Stimulated activated memory B cell treated with anti-CD40 and anti-IgM and Interleukin-4, amounts not matched to agents 10 μg/mL and 1 μg/mL and 100 μg/mL, for 72 hours (primary cell): ENCODE data around the gene C1orf167.
A peak's percentile ranks its signal among the peaks of the same experiment; 100 is the strongest.

Source experiments
- ATAC-seq: fragments of 150-1000 bp; cut with Tn5 transposase; 2 replicates; pipeline ENCODE4 v1.10.0; 2021
- H3K27ac Mint-ChIP-seq: one replicate; pipeline ENCODE4 v1.8.0; 2022; ENCODE audit warnings: mild to moderate bottlenecking, mixed read lengths
- H3K27me3 Mint-ChIP-seq: one replicate; pipeline ENCODE4 v1.8.0; 2022; ENCODE audit warnings: mixed read lengths
- H3K36me3 Mint-ChIP-seq: one replicate; pipeline ENCODE4 v1.8.0; 2022; ENCODE audit warnings: mixed read lengths
- H3K4me1 Mint-ChIP-seq: one replicate; pipeline ENCODE4 v1.8.0; 2022; ENCODE audit warnings: mixed read lengths
- H3K4me3 Mint-ChIP-seq: one replicate; pipeline ENCODE4 v1.8.0; 2022; ENCODE audit warnings: mild to moderate bottlenecking, moderate library complexity, mixed read lengths
- H3K9me3 Mint-ChIP-seq: one replicate; pipeline ENCODE4 v1.8.0; 2022; ENCODE audit warnings: mixed read lengths

C1orf167 gene

DNA sequence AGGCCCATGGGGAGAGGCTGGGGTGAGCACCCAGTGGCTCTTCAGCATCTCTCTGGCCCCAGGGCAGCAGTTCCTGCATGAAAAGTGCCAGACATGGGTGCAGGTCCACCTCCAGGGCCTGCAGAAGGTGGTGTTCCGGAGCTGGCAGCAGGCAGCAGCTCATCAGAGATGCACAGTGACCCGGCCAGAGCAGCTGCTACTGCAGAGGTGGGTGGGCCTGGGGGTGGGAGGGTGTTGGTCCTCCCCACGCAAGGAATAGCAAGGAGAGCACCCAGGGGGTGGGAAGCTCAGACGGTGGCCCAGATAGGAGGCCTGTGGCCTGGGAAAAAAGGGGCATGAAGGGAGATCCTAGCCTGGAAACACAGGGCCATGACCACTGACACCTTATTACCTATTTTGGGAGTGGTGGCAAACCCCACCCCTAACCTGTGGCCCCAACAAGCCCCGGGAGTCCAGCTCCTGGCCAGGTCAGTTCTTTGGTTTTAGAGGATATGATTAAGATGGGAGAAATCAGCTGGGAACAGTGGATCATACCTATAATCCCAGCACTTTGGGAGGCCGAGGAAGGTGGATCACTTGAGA is 20.2 kb downstream of the C1orf167 start:
- Mint-ChIP-seq H3K27me3 (no peaks in the 10 kb centered on the region), H3K9me3 (no peaks in the 10 kb centered on the region), H3K27ac (no peak overlapping the region), H3K4me3 (no peak overlapping the region), H3K4me1 (peaks cover 19% of the 10 kb centered on the region), H3K36me3 (no peaks in the 10 kb centered on the region)
- ATAC-seq, result no peak

DNA sequence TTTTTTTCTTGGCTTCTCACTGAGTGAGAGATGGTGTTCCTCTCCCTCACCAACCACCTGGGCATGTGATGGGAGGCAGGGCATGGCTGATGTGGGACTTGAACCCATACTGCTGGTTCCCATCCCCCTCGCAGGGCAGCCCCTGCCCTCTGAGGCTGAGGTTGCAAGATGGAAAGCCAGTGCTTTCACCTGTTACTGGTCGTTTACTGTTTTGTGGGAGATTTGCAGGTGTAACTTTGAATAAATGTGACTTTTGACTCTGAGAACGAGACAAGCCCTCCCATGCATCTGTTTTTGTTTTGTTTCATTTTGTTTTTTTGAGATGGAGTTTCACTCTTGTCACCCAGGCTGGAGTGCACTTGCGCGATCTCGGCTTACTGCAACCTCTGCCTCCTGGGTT is 21.6 kb downstream of the C1orf167 start:
- Mint-ChIP-seq H3K27ac (peak overlapping the region; percentile 40), H3K4me1 (peaks cover 19% of the 10 kb centered on the region), H3K36me3 (no peaks in the 10 kb centered on the region), H3K9me3 (no peaks in the 10 kb centered on the region), H3K4me3 (no peak overlapping the region), H3K27me3 (no peaks in the 10 kb centered on the region)
- no peak for ATAC-seq

DNA sequence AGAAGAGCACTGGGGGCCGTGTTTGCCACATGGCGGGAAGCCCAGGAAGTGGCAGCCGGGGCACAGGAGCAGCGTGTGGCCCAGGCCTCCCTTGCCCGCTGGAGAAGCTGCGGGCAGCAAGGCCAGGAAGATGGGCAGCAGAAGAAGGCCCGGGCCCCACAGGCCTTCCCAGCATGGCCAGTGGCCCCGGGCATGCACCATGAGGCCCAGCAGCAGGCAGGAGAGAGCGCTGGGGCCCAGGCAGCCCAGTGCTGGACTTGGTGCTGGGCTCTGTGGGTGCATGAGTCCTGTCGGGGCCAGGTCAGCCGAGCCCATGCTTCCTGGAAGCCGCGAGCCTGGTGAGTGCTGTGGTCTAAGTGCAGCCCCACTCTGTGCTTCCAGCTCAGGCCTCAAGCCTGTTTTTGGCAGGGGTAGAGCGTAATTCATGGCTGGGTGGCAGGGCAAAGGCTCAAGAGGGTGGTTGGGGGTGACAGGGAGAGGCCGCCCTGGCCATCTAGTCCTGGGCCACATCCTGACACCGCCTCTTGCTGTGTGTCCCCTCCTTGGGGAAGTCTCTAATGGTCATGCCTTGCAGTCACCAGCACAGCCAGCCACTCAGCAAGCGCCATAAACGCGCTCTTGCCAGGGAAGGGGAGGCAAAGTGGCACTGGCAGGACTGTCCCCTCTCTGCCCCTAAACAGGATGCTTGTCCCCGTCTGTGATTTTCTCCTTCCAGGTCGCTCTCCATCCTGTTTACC is 22.4 kb downstream of the C1orf167 start:
- Mint-ChIP-seq H3K4me3 (peak overlapping the region; percentile 38), H3K9me3 (no peaks in the 10 kb centered on the region), H3K36me3 (no peaks in the 10 kb centered on the region), H3K27me3 (no peaks in the 10 kb centered on the region), H3K4me1 (peaks cover 19% of the 10 kb centered on the region), H3K27ac (peak overlapping the region; percentile 40)
- ATAC-seq, result no peak

DNA sequence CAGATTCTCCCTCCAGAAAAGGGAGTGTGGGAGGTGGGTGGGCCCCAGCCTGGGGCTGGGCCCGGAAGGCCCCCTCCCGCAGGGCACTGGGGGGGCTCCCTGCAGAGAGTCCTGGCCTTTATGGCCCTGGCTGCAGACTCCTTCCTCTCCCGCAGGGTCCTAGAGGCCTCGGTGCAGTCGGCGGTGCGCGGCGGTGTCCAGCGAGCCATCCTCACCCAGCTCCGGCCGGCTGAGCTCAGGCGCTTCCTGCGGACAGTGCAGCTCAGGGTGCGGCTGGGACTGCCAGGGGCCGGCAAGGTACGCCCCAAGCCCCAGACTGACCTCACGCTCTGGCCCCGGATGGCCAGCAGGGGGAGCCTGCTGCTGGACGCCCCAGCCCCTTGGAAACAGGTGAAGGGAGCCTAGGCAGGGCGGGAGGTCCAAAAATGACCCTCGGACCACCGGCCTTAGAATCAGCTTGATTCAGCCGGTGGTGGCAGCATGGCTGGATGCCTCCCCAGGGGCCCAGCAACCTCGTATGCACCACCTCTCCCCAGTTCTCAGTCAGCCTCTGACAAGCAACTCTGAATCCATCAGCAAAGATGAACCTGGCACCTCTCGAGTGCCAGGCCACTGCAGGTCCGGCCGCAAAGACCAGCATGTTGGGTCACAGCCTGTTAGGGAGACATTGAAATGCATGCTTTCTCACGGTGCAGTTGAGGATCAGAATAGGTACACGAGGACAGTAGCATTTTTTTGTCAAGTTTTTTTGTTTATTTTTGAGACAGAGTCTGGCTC is 23.2 kb downstream of the C1orf167 start:
- H3K27me3 Mint-ChIP-seq, result no peaks in the 10 kb centered on the region
- H3K4me3 Mint-ChIP-seq, result peak overlapping the region; percentile 38
- peak; percentile 73 for ATAC-seq
- peak overlapping the region; percentile 30 for H3K27ac Mint-ChIP-seq
- H3K4me1 Mint-ChIP-seq, result peaks cover 20% of the 10 kb centered on the region
- H3K9me3 Mint-ChIP-seq, result no peaks in the 10 kb centered on the region
- peaks cover under 1% of the 10 kb centered on the region for H3K36me3 Mint-ChIP-seq

DNA sequence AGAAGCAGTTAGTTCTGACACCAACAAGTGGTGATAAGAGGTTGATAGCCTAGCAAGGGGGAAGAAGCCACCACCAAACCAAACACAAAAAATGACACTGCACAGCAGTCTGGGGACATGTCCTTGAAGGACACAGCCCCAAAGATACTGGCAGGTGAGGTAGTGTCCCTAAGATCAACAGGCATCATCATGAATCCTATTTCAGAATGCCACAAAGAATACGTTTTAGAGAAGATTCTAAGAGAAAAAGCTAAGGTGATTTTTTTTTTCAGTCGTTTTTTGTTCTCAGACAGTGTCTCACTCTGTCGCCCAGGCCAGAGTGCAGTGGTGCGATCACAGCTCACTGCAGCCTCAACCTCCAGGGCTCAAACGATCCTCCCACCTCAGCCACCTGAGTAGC is 24.2 kb downstream of the C1orf167 start:
- peak overlapping the region; percentile 41 for H3K27ac Mint-ChIP-seq
- H3K27me3 Mint-ChIP-seq, result no peaks in the 10 kb centered on the region
- H3K4me1 Mint-ChIP-seq, result peaks cover 30% of the 10 kb centered on the region

DNA sequence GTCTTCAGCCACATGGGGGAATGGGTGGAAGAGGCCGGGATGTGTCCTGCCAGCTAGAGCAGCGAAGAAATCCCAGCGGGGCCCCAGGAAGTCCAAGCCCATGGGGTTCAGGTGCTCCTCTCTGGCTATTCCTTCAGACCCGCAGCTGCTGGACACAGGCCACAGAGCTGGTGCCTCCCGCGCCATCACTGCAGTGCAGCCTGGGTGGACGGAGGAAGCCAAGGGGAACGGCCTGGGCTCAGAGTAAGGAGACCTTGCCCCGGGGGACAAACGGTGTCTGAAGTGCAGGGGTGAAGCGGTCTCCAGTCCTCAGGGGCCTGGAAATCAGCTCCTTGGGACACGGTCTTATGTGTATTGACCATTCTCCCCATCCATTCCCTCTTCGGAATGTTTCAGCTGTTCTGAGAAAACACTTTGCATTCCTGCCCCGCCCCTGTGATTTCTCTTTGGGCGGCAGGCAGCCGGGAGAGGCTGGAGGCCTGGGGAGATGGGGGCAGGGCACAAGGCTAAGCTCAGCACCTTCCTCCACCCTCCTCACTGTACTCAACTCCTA is 25.3 kb downstream of the C1orf167 start:
- no peaks in the 10 kb centered on the region for H3K9me3 Mint-ChIP-seq
- no peaks in the 10 kb centered on the region for H3K27me3 Mint-ChIP-seq
- H3K36me3 Mint-ChIP-seq, result peaks cover 21% of the 10 kb centered on the region

More for the DNA sequence above, 24.2 kb downstream of the C1orf167 start:
- Mint-ChIP-seq H3K9me3 (no peaks in the 10 kb centered on the region), H3K4me3 (no peak overlapping the region), H3K36me3 (peaks cover 9% of the 10 kb centered on the region)
- ATAC-seq, result no peak

DNA sequence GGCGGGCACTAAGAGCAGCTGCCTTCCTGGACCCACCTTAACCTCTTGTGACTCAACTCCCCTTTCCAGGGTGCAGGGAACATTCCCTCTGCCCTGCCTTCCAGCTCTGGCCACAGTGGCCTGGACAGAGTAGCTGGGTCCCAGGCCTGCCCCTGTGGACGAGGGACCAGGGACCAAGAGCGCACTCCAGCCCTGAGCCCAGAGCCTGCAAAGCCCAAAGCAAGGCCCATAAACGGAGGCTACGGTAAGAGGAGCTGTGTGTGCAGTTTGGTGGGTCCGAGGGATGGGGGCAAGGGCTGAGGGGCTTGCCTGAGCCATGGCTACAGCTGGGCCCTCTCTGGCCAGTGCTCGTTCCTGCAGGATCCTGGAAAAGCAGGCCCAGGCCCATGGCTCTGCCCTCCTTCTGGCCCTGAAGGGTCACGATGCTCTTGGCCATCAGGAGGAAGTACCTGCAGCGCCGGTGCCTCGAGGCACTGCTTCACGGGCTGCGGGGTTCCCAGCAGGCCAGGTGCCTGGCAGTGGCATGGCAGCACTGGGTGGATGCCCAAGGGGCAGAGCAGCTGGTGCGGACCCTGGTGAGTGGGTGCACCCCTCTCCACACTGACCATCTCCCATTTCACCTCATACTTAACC is 25.9 kb downstream of the C1orf167 start:
- Mint-ChIP-seq H3K9me3 (no peaks in the 10 kb centered on the region), H3K4me3 (no peak overlapping the region), H3K27ac (peak overlapping the region; percentile 41), H3K4me1 (peaks cover 45% of the 10 kb centered on the region), H3K27me3 (no peaks in the 10 kb centered on the region), H3K36me3 (peaks cover 26% of the 10 kb centered on the region)
- no peak for ATAC-seq

More for the DNA sequence above, 25.3 kb downstream of the C1orf167 start:
- Mint-ChIP-seq H3K27ac (peak overlapping the region; percentile 41), H3K4me3 (no peak overlapping the region), H3K4me1 (peaks cover 42% of the 10 kb centered on the region)
- no peak for ATAC-seq

DNA sequence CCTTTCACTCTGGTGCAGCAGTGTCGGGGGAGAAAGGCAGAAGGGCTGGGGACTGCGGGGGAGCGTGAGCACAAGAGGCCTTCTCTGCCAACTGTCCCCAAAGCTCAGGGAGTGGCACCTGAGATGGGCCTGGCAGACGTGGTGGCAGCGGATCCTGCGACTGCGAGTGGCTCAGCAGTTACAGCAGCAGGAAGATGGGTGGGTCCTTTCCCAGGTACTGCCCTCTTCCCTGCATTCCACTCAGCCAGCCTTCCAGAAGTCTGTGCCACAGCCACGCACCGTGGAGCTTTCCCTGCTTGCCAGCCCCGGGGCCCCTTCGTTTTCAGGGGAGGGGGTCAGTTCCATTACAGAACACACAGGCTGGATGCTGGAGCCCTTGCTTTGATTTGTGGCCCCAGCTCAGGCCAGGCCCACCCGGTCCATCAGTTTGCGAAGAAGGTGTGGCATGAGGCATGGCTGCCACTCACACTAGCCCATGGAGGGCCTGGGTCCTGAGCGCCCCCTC is 26.6 kb downstream of the C1orf167 start:
- Mint-ChIP-seq H3K36me3 (peaks cover 26% of the 10 kb centered on the region), H3K9me3 (no peaks in the 10 kb centered on the region), H3K4me1 (peaks cover 45% of the 10 kb centered on the region), H3K27ac (peak overlapping the region; percentile 74), H3K4me3 (no peak overlapping the region), H3K27me3 (no peaks in the 10 kb centered on the region)
- no peak for ATAC-seq

DNA sequence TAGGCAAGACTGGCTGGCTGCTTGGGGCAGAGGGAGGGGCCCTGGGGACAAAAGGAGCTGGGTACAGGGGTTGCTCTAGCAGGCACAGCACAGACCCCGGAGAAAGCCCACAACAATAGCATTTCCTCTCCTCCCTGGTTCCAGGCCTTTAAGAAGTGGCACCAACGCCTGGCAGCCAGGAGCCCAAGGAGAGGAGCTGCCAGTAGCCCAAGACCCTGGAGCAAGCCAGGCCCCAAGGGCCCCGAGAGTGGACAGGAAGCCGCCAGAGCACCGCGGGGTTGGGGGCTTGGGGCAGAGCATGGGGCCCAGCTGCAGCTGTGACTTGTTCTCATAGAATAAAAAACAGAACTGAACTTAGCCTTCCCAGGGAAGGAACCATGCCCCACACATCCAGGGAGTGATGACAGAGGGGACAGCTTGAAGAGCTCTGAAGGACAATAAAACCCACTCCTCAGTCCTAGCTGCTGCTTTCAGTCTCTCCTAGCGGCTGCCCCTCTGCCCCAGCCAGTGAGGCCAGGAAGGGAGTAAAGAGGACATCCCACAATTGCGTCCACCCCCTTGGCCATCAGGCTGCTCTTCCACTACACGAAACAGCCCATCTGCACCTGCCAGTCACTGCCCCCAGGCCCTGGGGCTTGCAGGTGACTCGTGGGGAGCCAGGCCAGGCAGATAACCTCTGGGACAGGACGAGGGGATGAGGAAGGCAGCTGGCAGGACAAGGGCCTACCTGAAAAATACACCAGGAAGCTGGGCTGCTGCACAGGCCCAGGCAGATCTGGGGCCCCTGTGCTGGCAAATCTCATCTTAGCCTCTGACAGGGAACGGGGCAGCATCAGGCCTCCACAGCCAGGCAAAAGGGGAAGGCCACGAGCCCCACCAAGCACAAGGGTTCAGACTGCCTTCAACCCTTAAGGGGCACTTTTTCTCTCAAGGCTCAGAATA is 27.4 kb downstream of the C1orf167 start:
- H3K27me3 Mint-ChIP-seq, result no peaks in the 10 kb centered on the region
- ATAC-seq, result no peak
- H3K4me1 Mint-ChIP-seq, result peaks cover 45% of the 10 kb centered on the region
- no peak overlapping the region for H3K4me3 Mint-ChIP-seq
- peaks cover 32% of the 10 kb centered on the region for H3K36me3 Mint-ChIP-seq
- no peaks in the 10 kb centered on the region for H3K9me3 Mint-ChIP-seq
- peak overlapping the region; percentile 74 for H3K27ac Mint-ChIP-seq

DNA sequence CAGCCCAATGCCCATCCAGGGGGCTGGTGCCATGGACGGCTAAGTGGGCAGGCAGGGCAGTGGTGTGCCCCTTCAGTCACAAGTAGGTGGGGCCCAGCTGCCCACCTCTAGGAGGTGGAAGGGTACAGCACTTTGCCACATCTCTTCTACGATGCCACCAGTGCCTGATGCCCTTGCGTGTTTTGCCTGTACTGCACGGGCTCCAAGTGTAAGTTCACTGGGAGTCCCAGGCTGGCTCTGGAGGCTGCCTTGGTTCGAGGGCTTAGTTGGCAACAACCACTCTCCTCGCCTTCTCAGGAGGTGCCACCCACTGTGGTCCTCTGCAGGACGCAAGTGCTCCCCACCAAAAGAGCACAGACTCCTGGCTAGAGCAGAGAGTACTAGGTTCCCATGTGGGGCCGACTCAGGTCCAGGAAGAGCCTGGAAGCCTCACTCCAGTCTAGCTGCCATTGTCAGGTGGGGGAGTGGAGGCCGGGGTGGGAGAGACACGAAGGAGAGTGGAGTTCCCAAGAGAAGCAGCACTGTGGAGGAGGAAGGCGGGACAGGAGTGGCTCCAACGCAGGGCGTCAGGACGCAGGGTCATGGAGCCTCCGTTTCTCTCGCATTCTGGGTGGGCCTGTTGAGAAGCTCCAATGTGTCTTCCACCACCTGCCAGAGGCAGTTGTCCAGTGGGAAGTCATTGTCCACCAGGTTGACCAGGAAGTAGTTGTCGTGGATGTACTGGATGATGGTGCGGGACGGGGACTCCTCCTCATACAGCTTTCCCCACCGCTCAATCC is 28.3 kb downstream of the C1orf167 start:
- Mint-ChIP-seq H3K27ac (peak overlapping the region; percentile 75), H3K9me3 (no peaks in the 10 kb centered on the region), H3K36me3 (peaks cover 40% of the 10 kb centered on the region), H3K27me3 (no peaks in the 10 kb centered on the region), H3K4me1 (peaks cover 37% of the 10 kb centered on the region), H3K4me3 (no peak overlapping the region)
- ATAC-seq, result no peak

DNA sequence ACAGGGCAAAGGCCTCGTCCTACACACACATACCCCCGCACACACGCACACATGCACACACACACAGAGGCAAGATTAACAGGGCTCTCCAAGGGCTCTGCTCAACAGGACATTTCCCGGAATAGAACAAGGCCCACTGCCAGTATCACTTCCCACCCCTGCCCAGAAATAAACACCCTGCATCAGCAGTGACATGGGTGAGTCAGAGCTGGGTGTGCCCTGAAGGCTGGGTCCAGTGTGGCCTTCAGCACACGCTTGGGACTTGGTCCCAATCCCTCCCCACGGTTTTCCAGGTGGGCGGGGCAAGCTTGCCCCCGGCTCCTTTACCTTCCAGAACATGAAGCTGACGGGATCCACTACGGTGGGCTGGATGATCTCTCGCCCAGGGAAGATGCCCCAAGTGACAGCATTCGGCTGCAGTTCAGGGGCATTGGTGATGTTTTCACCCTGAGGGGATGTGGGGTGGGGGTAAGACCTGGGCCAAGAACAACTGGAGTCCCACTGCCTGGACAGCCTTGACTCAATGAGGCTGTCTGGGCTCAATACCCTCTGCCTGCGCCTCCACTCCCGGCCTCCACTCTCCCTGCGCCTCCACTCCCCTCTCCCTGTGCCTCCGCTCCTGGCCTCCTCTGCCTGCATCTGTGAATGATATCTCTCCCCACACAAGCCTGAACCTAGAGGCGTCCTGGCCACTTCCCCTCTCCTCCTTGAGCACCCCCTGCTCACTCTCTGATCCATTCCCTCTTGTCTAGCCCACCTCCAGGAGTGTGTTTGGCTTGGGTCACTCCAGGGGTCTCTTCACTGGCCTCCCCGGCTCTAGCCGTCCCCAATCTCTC is 29.1 kb downstream of the C1orf167 start:
- peaks cover 31% of the 10 kb centered on the region for H3K4me1 Mint-ChIP-seq
- H3K27me3 Mint-ChIP-seq, result no peaks in the 10 kb centered on the region
- peak overlapping the region; percentile 75 for H3K27ac Mint-ChIP-seq
- ATAC-seq, result peak; percentile 73
- H3K36me3 Mint-ChIP-seq, result peaks cover 48% of the 10 kb centered on the region
- no peaks in the 10 kb centered on the region for H3K9me3 Mint-ChIP-seq
- no peak overlapping the region for H3K4me3 Mint-ChIP-seq

DNA sequence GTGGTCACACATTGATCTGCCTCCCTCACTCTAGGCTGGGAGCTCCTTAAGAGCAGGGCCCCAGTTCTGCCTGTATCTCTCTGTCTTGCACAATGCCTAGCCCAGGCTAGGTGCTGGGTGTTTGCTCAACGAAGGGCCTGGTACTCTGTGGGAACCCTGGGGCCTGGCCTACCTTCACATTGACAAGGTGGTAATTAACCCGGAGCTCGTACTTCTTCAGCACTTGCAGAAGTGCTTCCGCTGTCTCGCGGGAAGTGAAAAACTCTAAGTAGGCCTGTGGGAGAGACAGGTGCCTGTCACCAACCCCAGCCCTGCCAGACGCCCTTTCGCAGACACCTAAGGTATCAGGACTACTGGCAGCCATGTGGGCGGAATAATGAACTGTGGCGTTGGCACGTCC is 30.1 kb downstream of the C1orf167 start:
- Mint-ChIP-seq H3K36me3 (peaks cover 54% of the 10 kb centered on the region), H3K27ac (peak overlapping the region; percentile 75), H3K27me3 (no peaks in the 10 kb centered on the region), H3K9me3 (no peaks in the 10 kb centered on the region), H3K4me3 (no peak overlapping the region), H3K4me1 (peaks cover 30% of the 10 kb centered on the region)
- ATAC-seq, result no peak

DNA sequence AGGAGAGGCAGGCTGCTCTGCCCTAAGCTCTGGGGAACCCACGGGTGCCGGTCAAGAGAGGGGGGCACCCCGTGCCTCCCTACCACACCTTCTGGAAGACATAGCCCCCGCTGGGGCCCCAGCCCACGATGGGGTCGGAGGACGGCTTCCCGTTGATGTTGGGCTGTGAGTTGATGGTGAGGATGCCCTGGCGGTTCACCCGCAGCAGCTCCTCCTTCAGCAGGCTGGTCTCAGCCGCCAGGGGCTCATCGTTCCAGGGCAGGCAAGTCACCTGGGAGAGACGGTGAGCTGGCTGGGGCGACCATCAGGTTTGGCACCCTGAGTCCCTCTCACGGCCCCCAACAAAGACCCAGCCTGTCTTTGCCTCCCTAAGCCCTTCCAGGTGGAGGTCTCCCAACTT is 31.8 kb downstream of the C1orf167 start:
- no peaks in the 10 kb centered on the region for H3K9me3 Mint-ChIP-seq
- no peak for ATAC-seq

More for the DNA sequence above, 31.8 kb downstream of the C1orf167 start:
- peaks cover 54% of the 10 kb centered on the region for H3K36me3 Mint-ChIP-seq
- H3K27me3 Mint-ChIP-seq, result no peaks in the 10 kb centered on the region
- no peak overlapping the region for H3K27ac Mint-ChIP-seq
- peaks cover 30% of the 10 kb centered on the region for H3K4me1 Mint-ChIP-seq
- no peak overlapping the region for H3K4me3 Mint-ChIP-seq
